ENCODE results near the gene FAM83F.

The FAM83F gene

GRCh38 chr22:39958949-39959639 lies 35.7 kb upstream of the FAM83F start:
- DNase-seq (ENCODE audit: low read depth), result no peak
- TF ChIP-seq CTCF (IDR thresholded peaks at IDR 0.05; ENCODE audit: control insufficient read depth, extremely low read depth, insufficient read depth), result no peak

GRCh38 chr22:39959640-39960447 lies 34.9 kb upstream of the FAM83F start, which contains the start of gene TMA7B:
Gene TMA7B, plus strand, starts transcription at chr22:39960397. Its CDS starts 3,978 bp downstream, at chr22:39964375.
- no peak for TF ChIP-seq CTCF (IDR thresholded peaks at IDR 0.05; ENCODE audit: control insufficient read depth, extremely low read depth, insufficient read depth)
- no peak for DNase-seq (ENCODE audit: low read depth)
- H3K4me3 ChIP-seq (ENCODE audit: low read depth, low read length), result no peak within 1 kb of the TSS

More at GRCh38 chr22:39958949-39959639, 35.7 kb upstream of the FAM83F start:
- H3K4me3 ChIP-seq (ENCODE audit: low read depth, low read length), result no peak overlapping the region

GRCh38 chr22:39960791-39961746 lies 33.7 kb upstream of the FAM83F start:
- TF ChIP-seq CTCF (IDR thresholded peaks at IDR 0.05; ENCODE audit: control insufficient read depth, extremely low read depth, insufficient read depth), result no peak
- DNase-seq (ENCODE audit: low read depth), result no peak
- H3K4me3 ChIP-seq (ENCODE audit: low read depth, low read length), result no peak overlapping the region

- H3K4me3 ChIP-seq (ENCODE audit: low read depth, low read length), result no peak overlapping the region
- TF ChIP-seq CTCF (IDR thresholded peaks at IDR 0.05; ENCODE audit: control insufficient read depth, extremely low read depth, insufficient read depth), result no peak
- no peak for DNase-seq (ENCODE audit: low read depth)
Measured at GRCh38 chr22:39962071-39962470, 32.7 kb upstream of the FAM83F start.

- H3K4me3 ChIP-seq (ENCODE audit: low read depth, low read length), result no peak overlapping the region
- no peak for TF ChIP-seq CTCF (IDR thresholded peaks at IDR 0.05; ENCODE audit: control insufficient read depth, extremely low read depth, insufficient read depth)
- no peak for DNase-seq (ENCODE audit: low read depth)
Measured at GRCh38 chr22:39965748-39966147, 29.0 kb upstream of the FAM83F start.

GRCh38 chr22:39966470-39966869 lies 28.3 kb upstream of the FAM83F start:
- TF ChIP-seq CTCF (IDR thresholded peaks at IDR 0.05; ENCODE audit: control insufficient read depth, extremely low read depth, insufficient read depth), result no peak
- DNase-seq (ENCODE audit: low read depth), result no peak
- H3K4me3 ChIP-seq (ENCODE audit: low read depth, low read length), result no peak overlapping the region

All from LNCaP clone FGC (cell line).